ENCODE data around the gene PLXNA2. TPM values are rescaled to one million over a fixed set of nuclear protein-coding genes. Genes with fewer than 3 reads are reported as not detected.

The PLXNA2 gene
- total RNA-seq, 2 experiments from 2014 or later: 0.23 TPM; not detected in 1

DNA sequence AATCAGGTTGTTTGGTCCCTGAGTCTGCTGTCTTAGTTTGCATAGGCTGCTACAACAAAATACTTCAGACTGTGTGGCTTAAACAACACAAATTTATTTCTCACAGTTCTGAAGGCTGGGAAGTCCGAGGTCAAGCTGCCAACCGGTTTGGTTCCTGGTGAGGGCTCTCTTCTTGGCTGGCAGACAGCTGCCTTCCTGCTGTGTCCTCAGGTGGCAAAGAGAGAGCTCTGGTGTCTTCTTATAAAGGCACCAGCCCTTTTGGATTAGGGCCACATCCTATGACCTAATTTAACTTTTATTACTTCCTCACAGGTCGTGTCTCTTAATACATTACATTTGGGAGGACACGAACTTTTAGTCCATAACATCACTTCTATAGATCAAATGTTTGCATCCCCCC, 243.7 kb downstream of the PLXNA2 start:
- H3K9me2 ChIP-seq (ENCODE audit: insufficient read depth, low read length): no peaks in the 10 kb centered on the region
- intact Hi-C loops (cut with micrococcal nuclease; ENCODE audit: unreplicated experiment): no loop called here
- BruUV-seq (replicated peaks): no TSS peak
- TF ChIP-seq, protein P1, sequence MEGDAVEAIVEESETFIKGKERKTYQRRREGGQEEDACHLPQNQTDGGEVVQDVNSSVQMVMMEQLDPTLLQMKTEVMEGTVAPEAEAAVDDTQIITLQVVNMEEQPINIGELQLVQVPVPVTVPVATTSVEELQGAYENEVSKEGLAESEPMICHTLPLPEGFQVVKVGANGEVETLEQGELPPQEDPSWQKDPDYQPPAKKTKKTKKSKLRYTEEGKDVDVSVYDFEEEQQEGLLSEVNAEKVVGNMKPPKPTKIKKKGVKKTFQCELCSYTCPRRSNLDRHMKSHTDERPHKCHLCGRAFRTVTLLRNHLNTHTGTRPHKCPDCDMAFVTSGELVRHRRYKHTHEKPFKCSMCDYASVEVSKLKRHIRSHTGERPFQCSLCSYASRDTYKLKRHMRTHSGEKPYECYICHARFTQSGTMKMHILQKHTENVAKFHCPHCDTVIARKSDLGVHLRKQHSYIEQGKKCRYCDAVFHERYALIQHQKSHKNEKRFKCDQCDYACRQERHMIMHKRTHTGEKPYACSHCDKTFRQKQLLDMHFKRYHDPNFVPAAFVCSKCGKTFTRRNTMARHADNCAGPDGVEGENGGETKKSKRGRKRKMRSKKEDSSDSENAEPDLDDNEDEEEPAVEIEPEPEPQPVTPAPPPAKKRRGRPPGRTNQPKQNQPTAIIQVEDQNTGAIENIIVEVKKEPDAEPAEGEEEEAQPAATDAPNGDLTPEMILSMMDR (conservative IDR thresholded peaks at IDR 0.05; ENCODE audit: low read length): no peak
- TF ChIP-seq EZH2phosphoT487 (IDR thresholded peaks at IDR 0.05; ENCODE audit: borderline replicate concordance, low read depth, low read length): no peak
- no peak overlapping the region for H2AFZ ChIP-seq (ENCODE audit: low read length)
- H4K20me1 ChIP-seq (ENCODE audit: insufficient read depth, low read length): no peaks in the 10 kb centered on the region
- CTCF ChIA-PET (ENCODE audit: unreplicated experiment): no interaction called here
- H3K79me2 ChIP-seq (ENCODE audit: insufficient read depth, low read depth, low read length): no peaks in the 10 kb centered on the region
- POLR2A ChIA-PET: interaction anchor here (0.6 kb wide), 1 partner anchor 108 kb away, joined by 6 read pairs; no protein-coding TSS in a partner anchor
- DNase-seq (ENCODE audit: low spot score): no peak
- H3K4me1 ChIP-seq (ENCODE audit: insufficient read depth, low read length, poor library complexity, severe bottlenecking): no peaks in the 10 kb centered on the region
- H3K27ac ChIP-seq (ENCODE audit: low read depth, low read length, poor library complexity, severe bottlenecking): no peak overlapping the region
- no peaks in the 10 kb centered on the region for H3K9me3 ChIP-seq (ENCODE audit: low read length)
- no peak overlapping the region for H3K4me3 ChIP-seq (ENCODE audit: low read depth, low read length, poor library complexity, severe bottlenecking)
- H3K4me2 ChIP-seq (ENCODE audit: low read length): no peak overlapping the region
- H3K36me3 ChIP-seq (ENCODE audit: insufficient read depth, low read length): no peaks in the 10 kb centered on the region

DNA sequence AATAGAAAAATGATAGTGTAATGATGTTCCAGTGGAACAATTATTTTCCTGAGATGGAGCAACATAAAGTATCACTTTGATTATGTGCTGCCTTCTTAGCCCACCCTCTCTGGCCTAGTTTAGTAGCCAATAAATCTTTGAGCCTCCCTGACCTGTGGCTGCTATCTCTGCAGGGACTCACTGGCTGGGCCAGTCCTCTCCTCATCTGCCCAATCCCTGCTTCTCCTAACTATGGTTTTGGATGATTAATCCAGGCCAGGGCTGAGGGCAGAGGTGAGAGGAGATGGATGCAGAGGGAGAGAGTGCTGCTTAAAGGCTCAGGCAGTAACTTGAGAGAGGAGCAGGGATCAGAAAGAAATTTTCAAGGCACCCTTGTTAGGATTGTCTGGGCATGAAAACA, 244.2 kb downstream of the PLXNA2 start:
- H3K4me1 ChIP-seq (ENCODE audit: insufficient read depth, low read length, poor library complexity, severe bottlenecking): no peaks in the 10 kb centered on the region
- no peak overlapping the region for H2AFZ ChIP-seq (ENCODE audit: low read length)
- no peak overlapping the region for H3K4me3 ChIP-seq (ENCODE audit: low read depth, low read length, poor library complexity, severe bottlenecking)
- no peak overlapping the region for H3K4me2 ChIP-seq (ENCODE audit: low read length)
- no TSS peak for BruUV-seq (replicated peaks)
- POLR2A ChIA-PET: no interaction called here
- no peak for DNase-seq (ENCODE audit: low spot score)
- H4K20me1 ChIP-seq (ENCODE audit: insufficient read depth, low read length): no peaks in the 10 kb centered on the region
- H3K79me2 ChIP-seq (ENCODE audit: insufficient read depth, low read depth, low read length): no peaks in the 10 kb centered on the region
- H3K9me2 ChIP-seq (ENCODE audit: insufficient read depth, low read length): no peaks in the 10 kb centered on the region
- H3K9me3 ChIP-seq (ENCODE audit: low read length): no peaks in the 10 kb centered on the region
- TF ChIP-seq EZH2phosphoT487 (IDR thresholded peaks at IDR 0.05; ENCODE audit: borderline replicate concordance, low read depth, low read length): no peak
- TF ChIP-seq, protein P1 (conservative IDR thresholded peaks at IDR 0.05; ENCODE audit: low read length): no peak
- no peaks in the 10 kb centered on the region for H3K36me3 ChIP-seq (ENCODE audit: insufficient read depth, low read length)
- CTCF ChIA-PET (ENCODE audit: unreplicated experiment): no interaction called here
- intact Hi-C loops (cut with micrococcal nuclease; ENCODE audit: unreplicated experiment): no loop called here
- no peak overlapping the region for H3K27ac ChIP-seq (ENCODE audit: low read depth, low read length, poor library complexity, severe bottlenecking)

DNA sequence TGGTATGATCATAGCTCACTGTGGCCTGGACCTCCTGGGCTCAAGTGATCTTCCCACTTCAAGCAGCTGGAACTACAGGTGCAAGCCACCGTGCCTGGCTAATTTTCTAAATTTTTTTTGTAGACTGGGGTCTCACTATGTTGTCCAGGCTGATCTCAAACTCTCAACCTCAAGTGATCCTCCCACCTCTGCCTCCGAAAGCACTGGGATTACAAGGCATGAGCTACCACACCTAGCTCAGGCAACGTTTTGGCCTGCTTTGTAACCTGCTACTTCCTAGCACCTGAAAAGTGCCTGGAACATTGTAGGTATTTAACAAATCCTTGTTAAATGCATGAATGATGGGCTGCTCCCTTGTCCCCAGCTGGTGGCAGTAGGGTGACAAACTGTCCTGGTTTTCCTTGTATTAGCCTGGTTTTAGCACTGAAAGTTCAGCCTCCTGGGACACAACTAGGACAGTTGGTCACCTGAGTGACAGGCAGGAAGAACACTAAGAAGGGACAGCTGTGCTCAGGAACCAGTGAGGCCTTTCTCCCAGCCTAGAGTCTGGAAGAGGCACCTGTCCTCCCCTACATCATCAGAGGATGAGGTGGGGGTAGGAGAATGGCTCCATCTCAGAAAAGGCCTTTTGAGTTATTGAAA, 244.8 kb downstream of the PLXNA2 start:
- no peak for DNase-seq (ENCODE audit: low spot score)
- no peak overlapping the region for H2AFZ ChIP-seq (ENCODE audit: low read length)
- no peaks in the 10 kb centered on the region for H3K4me1 ChIP-seq (ENCODE audit: insufficient read depth, low read length, poor library complexity, severe bottlenecking)
- no peaks in the 10 kb centered on the region for H3K79me2 ChIP-seq (ENCODE audit: insufficient read depth, low read depth, low read length)
- no peak overlapping the region for H3K4me3 ChIP-seq (ENCODE audit: low read depth, low read length, poor library complexity, severe bottlenecking)
- no peaks in the 10 kb centered on the region for H4K20me1 ChIP-seq (ENCODE audit: insufficient read depth, low read length)
- ChIA-PET POLR2A (interaction anchor here (0.7 kb wide), 1 partner anchor 528 kb away, joined by 3 read pairs; no protein-coding TSS in a partner anchor), CTCF (ENCODE audit: unreplicated experiment) (no interaction called here)
- no TSS peak for BruUV-seq (replicated peaks)
- no peaks in the 10 kb centered on the region for H3K9me2 ChIP-seq (ENCODE audit: insufficient read depth, low read length)
- no peak overlapping the region for H3K27ac ChIP-seq (ENCODE audit: low read depth, low read length, poor library complexity, severe bottlenecking)
- no peaks in the 10 kb centered on the region for H3K9me3 ChIP-seq (ENCODE audit: low read length)
- TF ChIP-seq EZH2phosphoT487 (IDR thresholded peaks at IDR 0.05; ENCODE audit: borderline replicate concordance, low read depth, low read length): no peak
- TF ChIP-seq, protein P1 (conservative IDR thresholded peaks at IDR 0.05; ENCODE audit: low read length): no peak
- intact Hi-C loops (cut with micrococcal nuclease; ENCODE audit: unreplicated experiment): no loop called here
- no peak overlapping the region for H3K4me2 ChIP-seq (ENCODE audit: low read length)
- H3K36me3 ChIP-seq (ENCODE audit: insufficient read depth, low read length): no peaks in the 10 kb centered on the region

Measured in OCI-LY7 (cell line).